ENCODE data around the gene RNH1.
"Not testable (repeated sequence)": the region's sequence is repeated elsewhere in the genome, so short reads cannot be mapped to it uniquely, and the experiment has no call there.

GRCh38 chr11:516918-517685 lies 10.1 kb upstream of the RNH1 start:
- TF ChIP-seq POLR2AphosphoS5 (IDR thresholded peaks at IDR 0.05; ENCODE audit: borderline replicate concordance, low read depth, low read length); FOXP2 (optimal IDR thresholded peaks at IDR 0.05; ENCODE audit: control extremely low read depth, extremely low read length, insufficient read depth); EZH2 (IDR thresholded peaks at IDR 0.05): not testable (repeated sequence)

Measured in SK-N-MC (cell line).